Ascending aorta (tissue), 2 donors: ENCODE measurements around the gene LRBA. TPM values are rescaled to one million over a fixed set of nuclear protein-coding genes. Genes with fewer than 3 reads are reported as not detected.

Experiments
- DNase-seq, 2 donors: peaks; one replicate each; pipeline ENCODE4 v3.0.0-alpha.2; 2019; ENCODE audit warnings: low spot score in 2 of 2
- H3K27ac ChIP-seq, 2 donors: fragments of 200-600 bp; sonication (generic); one replicate each; pipeline ENCODE4 v1.5.1; 2016 to 2017; ENCODE audit warnings: mild to moderate bottlenecking in 1 of 2
- H3K27me3 ChIP-seq: fragments of 200-600 bp; sonication (generic); one replicate; pipeline ENCODE4 v1.5.1; 2017
- H3K36me3 ChIP-seq, 2 donors: fragments of 200-600 bp; sonication (generic); one replicate each; pipeline ENCODE4 v1.5.1; 2016
- H3K4me1 ChIP-seq, 2 donors: fragments of 200-600 bp; sonication (generic); one replicate each; pipeline ENCODE4 v1.5.1; 2016 to 2017; ENCODE audit warnings: mild to moderate bottlenecking in 1 of 2
- H3K4me3 ChIP-seq, 2 donors: fragments of 200-600 bp; sonication (generic); one replicate each; pipeline ENCODE4 v1.5.1; 2016 to 2017; ENCODE audit warnings: mild to moderate bottlenecking in 1 of 2
- H3K9me3 ChIP-seq, 2 donors: fragments of 200-600 bp; sonication (generic); one replicate each; pipeline ENCODE4 v1.5.1; 2016
- intact Hi-C: fragments of 100-400 bp; cut with DNase I; formaldehyde crosslinking; loops from one replicate; pipeline ENCODE4 v1.15.1; 2023
- total RNA-seq: library from RNA; depleted of rRNA; stranded (reverse); fragments of >200 nt; gene quantifications from one replicate; pipeline ENCODE4 v1.1.0, GENCODE V29; 2016
- TF ChIP-seq, protein P1 (sequence below), 3 experiments: fragments of 200-600 bp in 2 of 3; fragments of 450-650 bp in 1 of 3; sonication (generic) in 2 of 3; IDR thresholded peaks; one replicate each; pipeline ENCODE4 v1.5.1; 2016 to 2019; ENCODE audit warnings: antibody characterized with exemption in 3 of 3, mild to moderate bottlenecking in 1 of 3, moderate library complexity in 1 of 3

Gene LRBA
- total RNA-seq, 1 donor from 2014 or later = 15.2 TPM

DNA sequence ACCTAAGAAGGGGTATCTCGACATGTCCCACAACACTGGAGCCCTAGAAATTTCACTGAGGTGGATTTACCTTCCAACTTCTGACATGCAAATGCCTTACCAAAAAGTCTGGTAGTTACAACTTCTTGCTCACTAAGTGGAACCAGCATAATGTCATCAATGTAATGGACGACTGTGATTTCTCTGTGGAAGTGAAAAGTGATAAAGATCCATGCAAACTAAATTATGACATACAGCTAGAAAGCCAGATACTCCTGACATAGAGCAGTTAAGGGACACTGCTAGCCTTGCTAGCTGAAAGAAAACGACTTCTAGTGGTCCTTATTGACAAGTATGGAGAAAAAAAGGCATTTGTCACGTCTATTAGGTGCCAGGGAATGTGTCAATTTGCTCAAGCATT, 242.1 kb downstream of the LRBA start:
- Histone ChIP-seq H3K36me3 (no peaks in the 10 kb centered on the region), H3K27ac (no peak overlapping the region), H3K27me3 (no peaks in the 10 kb centered on the region), H3K4me3 (no peak overlapping the region), H3K4me1 (no peaks in the 10 kb centered on the region), H3K9me3 (no peaks in the 10 kb centered on the region)
- intact Hi-C loops = no loop called here
- TF ChIP-seq, protein P1, sequence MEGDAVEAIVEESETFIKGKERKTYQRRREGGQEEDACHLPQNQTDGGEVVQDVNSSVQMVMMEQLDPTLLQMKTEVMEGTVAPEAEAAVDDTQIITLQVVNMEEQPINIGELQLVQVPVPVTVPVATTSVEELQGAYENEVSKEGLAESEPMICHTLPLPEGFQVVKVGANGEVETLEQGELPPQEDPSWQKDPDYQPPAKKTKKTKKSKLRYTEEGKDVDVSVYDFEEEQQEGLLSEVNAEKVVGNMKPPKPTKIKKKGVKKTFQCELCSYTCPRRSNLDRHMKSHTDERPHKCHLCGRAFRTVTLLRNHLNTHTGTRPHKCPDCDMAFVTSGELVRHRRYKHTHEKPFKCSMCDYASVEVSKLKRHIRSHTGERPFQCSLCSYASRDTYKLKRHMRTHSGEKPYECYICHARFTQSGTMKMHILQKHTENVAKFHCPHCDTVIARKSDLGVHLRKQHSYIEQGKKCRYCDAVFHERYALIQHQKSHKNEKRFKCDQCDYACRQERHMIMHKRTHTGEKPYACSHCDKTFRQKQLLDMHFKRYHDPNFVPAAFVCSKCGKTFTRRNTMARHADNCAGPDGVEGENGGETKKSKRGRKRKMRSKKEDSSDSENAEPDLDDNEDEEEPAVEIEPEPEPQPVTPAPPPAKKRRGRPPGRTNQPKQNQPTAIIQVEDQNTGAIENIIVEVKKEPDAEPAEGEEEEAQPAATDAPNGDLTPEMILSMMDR (IDR thresholded peaks at IDR 0.05) = no peak
- DNase-seq = no peak

DNA sequence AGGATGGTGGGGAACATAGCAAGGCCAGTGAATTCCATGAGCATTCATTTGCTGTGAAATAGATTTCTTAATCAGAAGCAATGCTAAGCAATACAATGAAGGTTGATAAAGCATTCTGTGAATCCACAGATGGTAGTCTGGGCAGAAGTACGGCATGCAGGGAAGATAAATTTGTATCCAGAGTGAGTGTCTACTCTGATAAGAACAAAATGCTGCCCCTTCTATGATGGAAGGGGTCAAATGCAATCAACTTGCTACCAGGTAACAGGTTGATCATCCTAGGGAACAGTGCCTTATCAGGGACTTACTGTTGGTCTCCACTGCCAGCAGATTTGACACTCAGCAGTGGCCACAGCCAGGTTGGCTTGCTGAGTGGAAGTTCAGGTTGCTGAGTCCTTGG, 243.7 kb downstream of the LRBA start:
- H3K4me1 ChIP-seq = no peaks in the 10 kb centered on the region
- DNase-seq = no peak

DNA sequence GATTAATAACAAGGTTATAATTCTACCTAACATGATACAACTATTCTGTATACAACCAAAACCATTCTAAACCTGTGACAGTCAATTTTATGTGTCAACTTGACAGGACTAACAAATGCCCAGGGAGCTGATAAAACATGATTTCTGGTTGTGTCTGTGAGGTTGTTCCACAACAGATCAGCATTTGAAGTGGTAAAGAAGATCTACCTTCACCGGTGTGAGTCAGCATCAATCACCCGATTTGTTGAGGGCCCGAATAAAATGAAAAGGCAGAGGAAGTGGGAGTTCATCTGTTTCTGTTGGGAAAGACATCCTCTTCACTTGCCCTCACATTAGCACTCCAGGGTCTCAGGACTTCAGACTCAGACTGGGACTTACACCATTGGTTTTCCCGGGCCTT, 245.2 kb downstream of the LRBA start:
- no peak for DNase-seq
- Histone ChIP-seq H3K4me3 (no peak overlapping the region), H3K27ac (no peak overlapping the region), H3K4me1 (no peaks in the 10 kb centered on the region), H3K36me3 (no peaks in the 10 kb centered on the region), H3K27me3 (no peaks in the 10 kb centered on the region), H3K9me3 (no peaks in the 10 kb centered on the region)
- intact Hi-C loops = no loop called here
- TF ChIP-seq, protein P1 (IDR thresholded peaks at IDR 0.05) = no peak

More for the DNA sequence above, 243.7 kb downstream of the LRBA start:
- no peaks in the 10 kb centered on the region for H3K9me3 ChIP-seq
- no peaks in the 10 kb centered on the region for H3K36me3 ChIP-seq
- H3K27me3 ChIP-seq = no peaks in the 10 kb centered on the region
- intact Hi-C loops = no loop called here
- H3K4me3 ChIP-seq = no peak overlapping the region
- TF ChIP-seq, protein P1 (IDR thresholded peaks at IDR 0.05) = no peak
- no peak overlapping the region for H3K27ac ChIP-seq

DNA sequence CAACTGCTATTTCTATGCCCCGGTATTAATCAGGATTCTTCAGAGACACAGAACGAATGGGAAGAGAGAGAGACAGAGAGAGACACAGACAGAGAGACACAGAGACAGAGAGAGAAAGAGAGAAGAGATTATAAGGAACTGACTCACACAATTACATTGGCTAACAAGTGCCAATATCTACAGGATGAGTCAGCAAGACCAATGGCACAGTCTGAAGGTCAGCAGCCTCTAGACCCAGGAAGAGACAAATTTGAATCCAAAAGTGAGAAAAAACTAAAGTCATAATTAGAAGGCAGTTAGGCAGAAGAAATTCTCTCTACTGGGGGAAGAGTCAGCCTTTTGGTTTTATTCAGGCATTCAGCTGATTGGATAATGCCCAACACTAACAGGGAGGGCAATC, 245.8 kb downstream of the LRBA start:
- no peaks in the 10 kb centered on the region for H3K9me3 ChIP-seq
- TF ChIP-seq, protein P1 (IDR thresholded peaks at IDR 0.05) = no peak
- H3K4me1 ChIP-seq = no peaks in the 10 kb centered on the region
- intact Hi-C loops = no loop called here
- no peak for DNase-seq
- H3K4me3 ChIP-seq = no peak overlapping the region
- no peak overlapping the region for H3K27ac ChIP-seq
- H3K27me3 ChIP-seq = no peaks in the 10 kb centered on the region
- H3K36me3 ChIP-seq = no peaks in the 10 kb centered on the region

DNA sequence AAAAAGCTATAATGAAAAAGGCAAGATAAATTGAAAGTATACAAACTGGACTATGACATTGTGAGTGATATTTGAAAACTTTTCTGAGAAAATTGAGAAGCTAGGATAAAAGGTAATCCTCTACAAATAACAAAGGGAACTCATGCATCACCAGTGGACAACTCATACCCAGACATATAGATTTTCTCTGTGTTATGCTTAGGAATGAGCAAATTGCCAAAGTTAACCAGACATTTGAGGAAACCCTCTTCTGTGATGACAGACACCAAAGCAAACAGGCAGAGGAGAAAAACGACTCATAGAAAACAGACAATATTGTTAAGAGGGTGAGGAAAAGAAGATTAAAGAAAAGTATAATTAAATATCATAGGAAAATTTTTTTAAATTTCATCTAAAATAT, 246.6 kb downstream of the LRBA start:
- TF ChIP-seq, protein P1 (IDR thresholded peaks at IDR 0.05) = no peak
- no peak for DNase-seq
- Histone ChIP-seq H3K9me3 (no peaks in the 10 kb centered on the region), H3K27ac (no peak overlapping the region), H3K4me1 (no peaks in the 10 kb centered on the region), H3K27me3 (no peaks in the 10 kb centered on the region), H3K36me3 (no peaks in the 10 kb centered on the region), H3K4me3 (no peak overlapping the region)
- intact Hi-C loops = no loop called here

DNA sequence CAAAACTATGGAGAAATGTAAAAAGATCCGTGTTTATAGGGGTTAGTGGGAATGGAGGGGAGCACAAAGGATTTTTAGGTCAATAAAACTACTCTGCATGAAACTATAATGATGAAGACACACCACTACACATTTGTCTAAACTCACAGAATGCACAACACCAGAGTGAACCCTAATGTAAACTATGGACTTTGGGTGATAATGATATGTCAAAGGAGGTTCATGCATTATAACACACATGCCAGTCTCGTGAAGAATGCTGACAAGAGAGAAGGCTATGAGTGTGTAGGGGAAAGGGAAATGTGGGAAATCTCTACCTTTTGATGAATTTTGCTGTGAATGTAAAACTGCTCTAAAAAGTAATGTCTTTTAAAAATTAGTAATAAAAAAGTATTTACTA, 249.9 kb downstream of the LRBA start:
- no peaks in the 10 kb centered on the region for H3K36me3 ChIP-seq
- no peak for DNase-seq
- no peaks in the 10 kb centered on the region for H3K4me1 ChIP-seq
- no peak overlapping the region for H3K4me3 ChIP-seq
- TF ChIP-seq, protein P1 (IDR thresholded peaks at IDR 0.05) = no peak
- H3K27me3 ChIP-seq = no peaks in the 10 kb centered on the region
- intact Hi-C loops = no loop called here
- H3K27ac ChIP-seq = no peak overlapping the region
- H3K9me3 ChIP-seq = no peaks in the 10 kb centered on the region
